HFFc6 (cell line): Measurements from ENCODE around the gene NME3. TPM values are rescaled to one million over a fixed set of nuclear protein-coding genes. Genes with fewer than 3 reads are reported as not detected.
A peak's percentile ranks its signal among the peaks of the same experiment; 100 is the strongest.

ENCODE experiments used
- DNase-seq: peaks from one replicate; pipeline ENCODE4 v3.0.0-alpha.2; 2018
- H3K27ac Mint-ChIP-seq: 2 replicates; pipeline ENCODE4 v1.8.0; 2020; ENCODE audit warnings: mild to moderate bottlenecking, mixed read lengths
- H3K27me3 Mint-ChIP-seq: 2 replicates; pipeline ENCODE4 v1.8.0; 2021; ENCODE audit warnings: mild to moderate bottlenecking, moderate library complexity, mixed read lengths; ENCODE audit not compliant: insufficient read depth
- H3K36me3 Mint-ChIP-seq: 2 replicates; pipeline ENCODE4 v1.8.0; 2021; ENCODE audit warnings: low read depth, mixed read lengths
- H3K4me1 Mint-ChIP-seq: 2 replicates; pipeline ENCODE4 v1.8.0; 2020; ENCODE audit warnings: low read depth, mixed read lengths
- H3K4me3 Mint-ChIP-seq: 2 replicates; pipeline ENCODE4 v1.8.0; 2020; ENCODE audit warnings: mild to moderate bottlenecking, moderate library complexity, mixed read lengths
- H3K9me3 Mint-ChIP-seq: 2 replicates; pipeline ENCODE4 v1.8.0; 2020; ENCODE audit warnings: mild to moderate bottlenecking, mixed read lengths
- microRNA-seq: library from miRNA; unstranded; fragments of <30 nt; microRNA quantifications from one replicate; pipeline ENCODE4, GENCODE V29; 2019
- total RNA-seq, 6 experiments: library from RNA; stranded (reverse); fragmentation: NEBNext Ultra II Directional; extraction: Animal tissue kit (Norgen Biotek cat#: 25700); gene quantifications; 2 replicates in 1 of 6; 3 replicates in 5 of 6; pipeline ENCODE4 v1.2.3, GENCODE V29; 2021
- TF ChIP-seq, protein P1 (sequence below): fragments of 200-600 bp; sonication (generic); IDR thresholded peaks from 2 replicates; pipeline ENCODE4 v1.5.0; 2021; ENCODE audit warnings: antibody characterized with exemption, mild to moderate bottlenecking

Gene NME3
- total RNA-seq, 6 experiments from 2014 or later: 28.2 to 61.0 (median 31.3) TPM

DNA sequence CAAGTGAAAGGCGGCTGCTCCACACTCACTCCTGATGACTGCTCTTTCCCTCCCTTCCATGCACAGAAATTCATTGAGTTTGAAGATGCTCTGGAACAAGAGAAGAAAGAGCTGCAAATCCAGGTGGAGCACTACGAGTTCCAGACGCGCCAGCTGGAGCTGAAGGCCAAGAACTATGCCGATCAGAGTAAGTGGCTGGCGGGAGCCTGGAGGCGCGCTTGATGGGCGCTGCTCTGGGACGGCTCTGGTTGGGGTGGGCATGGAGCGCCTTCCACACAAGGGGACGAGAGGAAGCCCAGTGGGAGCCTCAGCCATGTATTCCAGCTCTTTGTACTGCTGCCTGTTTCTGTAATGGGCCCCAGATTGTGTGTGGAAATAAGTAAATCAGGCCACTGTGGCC is 46.9 kb downstream of the NME3 start:
- no peak overlapping the region for H3K4me3 Mint-ChIP-seq
- peaks cover 19% of the 10 kb centered on the region for H3K36me3 Mint-ChIP-seq
- no peak for DNase-seq

DNA sequence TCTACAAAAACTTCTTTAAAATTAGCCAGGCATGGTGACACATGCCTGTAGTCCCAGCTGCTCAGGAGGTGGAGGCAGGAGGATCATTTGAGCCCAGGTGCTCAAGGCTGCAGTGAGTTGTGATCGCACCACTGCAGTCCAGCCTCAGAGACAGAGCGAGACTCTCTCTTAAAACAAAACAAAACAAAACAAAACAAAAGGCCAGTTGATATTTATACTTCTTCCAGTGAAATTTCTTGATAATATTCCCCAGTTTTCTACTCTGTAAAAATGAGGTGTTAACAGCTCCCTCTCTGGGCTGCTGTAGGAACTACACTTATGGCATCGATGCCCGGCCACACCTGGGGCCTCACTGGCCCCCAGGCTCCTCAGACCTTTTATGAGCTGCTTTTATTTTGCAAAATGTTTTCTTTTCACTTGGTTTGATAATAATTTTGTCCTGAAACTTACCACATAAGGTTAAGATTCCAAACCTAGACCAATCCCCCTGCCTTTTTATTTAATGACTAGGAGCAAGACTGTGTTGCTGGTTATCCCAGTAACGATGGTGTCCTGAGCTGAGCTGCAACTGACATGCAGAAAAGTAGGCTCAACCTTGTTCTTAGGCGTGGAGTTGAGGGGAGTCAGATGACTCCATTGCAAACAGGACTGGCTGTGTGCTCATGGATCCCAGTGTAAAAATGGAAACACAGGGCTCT is 47.7 kb downstream of the NME3 start:
- no peak for DNase-seq
- TF ChIP-seq, protein P1, sequence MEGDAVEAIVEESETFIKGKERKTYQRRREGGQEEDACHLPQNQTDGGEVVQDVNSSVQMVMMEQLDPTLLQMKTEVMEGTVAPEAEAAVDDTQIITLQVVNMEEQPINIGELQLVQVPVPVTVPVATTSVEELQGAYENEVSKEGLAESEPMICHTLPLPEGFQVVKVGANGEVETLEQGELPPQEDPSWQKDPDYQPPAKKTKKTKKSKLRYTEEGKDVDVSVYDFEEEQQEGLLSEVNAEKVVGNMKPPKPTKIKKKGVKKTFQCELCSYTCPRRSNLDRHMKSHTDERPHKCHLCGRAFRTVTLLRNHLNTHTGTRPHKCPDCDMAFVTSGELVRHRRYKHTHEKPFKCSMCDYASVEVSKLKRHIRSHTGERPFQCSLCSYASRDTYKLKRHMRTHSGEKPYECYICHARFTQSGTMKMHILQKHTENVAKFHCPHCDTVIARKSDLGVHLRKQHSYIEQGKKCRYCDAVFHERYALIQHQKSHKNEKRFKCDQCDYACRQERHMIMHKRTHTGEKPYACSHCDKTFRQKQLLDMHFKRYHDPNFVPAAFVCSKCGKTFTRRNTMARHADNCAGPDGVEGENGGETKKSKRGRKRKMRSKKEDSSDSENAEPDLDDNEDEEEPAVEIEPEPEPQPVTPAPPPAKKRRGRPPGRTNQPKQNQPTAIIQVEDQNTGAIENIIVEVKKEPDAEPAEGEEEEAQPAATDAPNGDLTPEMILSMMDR: peak; percentile 89
- Mint-ChIP-seq H3K4me3 (no peak overlapping the region), H3K9me3 (no peaks in the 10 kb centered on the region), H3K27ac (peak overlapping the region; percentile 42), H3K36me3 (peaks cover 19% of the 10 kb centered on the region), H3K4me1 (peaks cover 31% of the 10 kb centered on the region), H3K27me3 (peaks cover 4% of the 10 kb centered on the region; the same call in 1 of the 2 replicates)

More for the DNA sequence above, 46.9 kb downstream of the NME3 start:
- Mint-ChIP-seq H3K4me1 (peaks cover 26% of the 10 kb centered on the region), H3K27me3 (peaks cover 4% of the 10 kb centered on the region; the same call in 1 of the 2 replicates), H3K9me3 (no peaks in the 10 kb centered on the region), H3K27ac (no peak overlapping the region)
- TF ChIP-seq, protein P1: no peak

DNA sequence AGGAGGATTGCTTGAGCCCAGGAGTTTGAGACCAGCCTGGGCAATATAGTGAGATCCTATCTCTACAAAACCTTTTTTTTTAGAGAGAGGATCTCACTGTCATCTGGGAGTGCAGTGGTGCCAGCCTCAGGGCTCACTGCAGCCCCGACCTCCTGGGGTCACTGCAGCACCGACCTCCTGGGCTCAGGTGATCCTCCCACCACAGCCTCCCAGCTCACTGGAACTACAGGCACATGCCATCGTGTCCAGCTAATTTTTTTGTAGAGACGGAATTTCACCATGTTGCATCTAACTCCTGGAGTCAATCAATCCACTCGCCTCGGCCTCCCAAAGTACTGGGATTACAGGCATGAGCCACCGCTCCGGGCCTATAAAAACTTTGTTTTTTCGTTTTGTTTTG is 50.0 kb downstream of the NME3 start:
- DNase-seq: no peak
- no peak overlapping the region; the same call in 1 of the 2 replicates for H3K4me3 Mint-ChIP-seq
- H3K36me3 Mint-ChIP-seq: peaks cover 9% of the 10 kb centered on the region; the same call in 1 of the 2 replicates
- H3K27ac Mint-ChIP-seq: peak overlapping the region; percentile 85
- peaks cover 4% of the 10 kb centered on the region; the same call in 1 of the 2 replicates for H3K27me3 Mint-ChIP-seq
- H3K4me1 Mint-ChIP-seq: peaks cover 31% of the 10 kb centered on the region
- TF ChIP-seq, protein P1: no peak
- H3K9me3 Mint-ChIP-seq: no peaks in the 10 kb centered on the region

Small RNA genes lying within 50 kb of the gene (microRNA-seq; reads per million reads assigned to microRNA genes)
- gene MIR3177: 16.2 reads per million, percentile 21 among the genes with 10 or more reads in this experiment

Other genes starting within 250 kb of the NME3 start
- 10 to 100 TPM; 15.4 to 28.5 (median 16.2) TPM for gene TMEM204, start 237.9 kb downstream of the NME3 start, total RNA-seq
- gene IFT140, start 159.5 kb downstream of the NME3 start, total RNA-seq: 10 to 100 TPM; 11.1 to 15.6 (median 13.2) TPM
- 10 to 100 TPM; 10.7 to 14.2 (median 12.4) TPM for gene CRAMP1, start 159.2 kb downstream of the NME3 start, total RNA-seq
- 10 to 100 TPM; 71.7 to 92.9 (median 80.8) TPM for gene JPT2, start 93.3 kb downstream of the NME3 start, total RNA-seq
- gene MAPK8IP3, start 65.3 kb downstream of the NME3 start, total RNA-seq: 10 to 100 TPM; 34.3 to 39.9 (median 37.1) TPM
- 10 to 100 TPM; 11.4 to 16.1 (median 12.3) TPM for gene EME2, start 1.3 kb upstream of the NME3 start, total RNA-seq
- gene MRPS34, start 1.6 kb upstream of the NME3 start, total RNA-seq: 100 to 1,000 TPM; 122 to 161 (median 132) TPM
- 10 to 100 TPM; 12.3 to 15.8 (median 13.9) TPM for gene SPSB3, start 11.0 kb upstream of the NME3 start, total RNA-seq
- 10 to 100 TPM; 41.5 to 53.8 (median 43.5) TPM for gene NUBP2, start 11.4 kb upstream of the NME3 start, total RNA-seq
- gene IGFALS, start 22.2 kb upstream of the NME3 start, total RNA-seq: not detected
- 10 to 100 TPM; 34.2 to 55.3 (median 38.7) TPM for gene HAGH, start 55.3 kb upstream of the NME3 start, total RNA-seq
- gene FAHD1, start 55.7 kb upstream of the NME3 start, total RNA-seq: 10 to 100 TPM; 29.4 to 40.7 (median 31.2) TPM
- not detected for gene MEIOB, start 100.6 kb upstream of the NME3 start, total RNA-seq
- not detected for gene HS3ST6, start 146.9 kb upstream of the NME3 start, total RNA-seq
- gene MSRB1, start 171.7 kb upstream of the NME3 start, total RNA-seq: 10 to 100 TPM; 21.0 to 27.4 (median 22.7) TPM
- gene RPL3L, start 183.1 kb upstream of the NME3 start, total RNA-seq: not detected
- gene NDUFB10, start 188.0 kb upstream of the NME3 start, total RNA-seq: 100 to 1,000 TPM; 146 to 190 (median 173) TPM
- gene RPS2, start 193.3 kb upstream of the NME3 start, total RNA-seq: 1,000 to 10,000 TPM; 2,281 to 2,831 (median 2,477) TPM
- gene RNF151, start 195.3 kb upstream of the NME3 start, total RNA-seq: not detected
- gene TBL3, start 200.5 kb upstream of the NME3 start, total RNA-seq: 10 to 100 TPM; 42.4 to 47.3 (median 44.1) TPM
- gene NOXO1, start 209.9 kb upstream of the NME3 start, total RNA-seq: under 1 TPM in 3 of 6 experiments, not detected in 3; 0.28 to 0.46 (median 0.45) TPM
- 10 to 100 TPM; 28.8 to 45.5 (median 40.2) TPM for gene GFER, start 212.7 kb upstream of the NME3 start, total RNA-seq
- 1 to 10 TPM in 5 of 6 experiments, under 1 TPM in 1; 0.96 to 1.4 (median 1.2) TPM for gene SYNGR3, start 218.4 kb upstream of the NME3 start, total RNA-seq
- 10 to 100 TPM; 37.1 to 48.1 (median 40.7) TPM for gene ZNF598, start 238.3 kb upstream of the NME3 start, total RNA-seq
- 1 to 10 TPM in 4 of 6 experiments, under 1 TPM in 2; 0.57 to 2.1 (median 1.4) TPM for gene NPW, start 248.2 kb upstream of the NME3 start, total RNA-seq